Effector CD8-positive, alpha-beta T cell (primary cell): ENCODE data around the gene NEDD4L.

ENCODE experiments used
- DNase-seq: peaks from one replicate; lab custom pipeline; 2025; lab: John Stamatoyannopoulos, UW

NEDD4L gene

GRCh38 chr18:58211510-58211909, 167.5 kb downstream of the NEDD4L start:
- DNase-seq, result no peak

- DNase-seq, result no peak
Measured at GRCh38 chr18:58212274-58212673, 168.2 kb downstream of the NEDD4L start.

GRCh38 chr18:58213440-58213839, 169.4 kb downstream of the NEDD4L start:
- DNase-seq, result no peak

- no peak for DNase-seq
Measured at GRCh38 chr18:58215011-58215410, 171.0 kb downstream of the NEDD4L start.

- no peak for DNase-seq
Measured at GRCh38 chr18:58216071-58216481, 172.1 kb downstream of the NEDD4L start.

- no peak for DNase-seq
Measured at GRCh38 chr18:58217052-58217451, 173.0 kb downstream of the NEDD4L start.

- no peak for DNase-seq
Measured at GRCh38 chr18:58218117-58218516, 174.1 kb downstream of the NEDD4L start.

GRCh38 chr18:58221060-58221725, 177.2 kb downstream of the NEDD4L start:
- no peak for DNase-seq

GRCh38 chr18:58222432-58223125, 178.6 kb downstream of the NEDD4L start:
- DNase-seq, result no peak

- no peak for DNase-seq
Measured at GRCh38 chr18:58223717-58224424, 179.8 kb downstream of the NEDD4L start.

- no peak for DNase-seq
Measured at GRCh38 chr18:58224425-58224750, 180.4 kb downstream of the NEDD4L start.

GRCh38 chr18:58225101-58225500, 181.1 kb downstream of the NEDD4L start:
- DNase-seq, result no peak

GRCh38 chr18:58226429-58226828, 182.4 kb downstream of the NEDD4L start:
- no peak for DNase-seq

- DNase-seq, result no peak
Measured at GRCh38 chr18:58227361-58227930, 183.4 kb downstream of the NEDD4L start.

- DNase-seq, result no peak
Measured at GRCh38 chr18:58228176-58228575, 184.2 kb downstream of the NEDD4L start.

GRCh38 chr18:58228762-58229161, 184.7 kb downstream of the NEDD4L start:
- no peak for DNase-seq

GRCh38 chr18:58229162-58229561, 185.1 kb downstream of the NEDD4L start:
- DNase-seq, result no peak

- DNase-seq, result no peak
Measured at GRCh38 chr18:58230438-58231179, 186.6 kb downstream of the NEDD4L start.

GRCh38 chr18:58231930-58232329, 187.9 kb downstream of the NEDD4L start:
- DNase-seq, result no peak

GRCh38 chr18:58232668-58233067, 188.6 kb downstream of the NEDD4L start:
- DNase-seq, result no peak

GRCh38 chr18:58234359-58234741, 190.3 kb downstream of the NEDD4L start:
- no peak for DNase-seq

GRCh38 chr18:58235001-58235436, 191.0 kb downstream of the NEDD4L start:
- no peak for DNase-seq
